GM08714 (cell line): ENCODE results near the gene KCNA5.

Experiments
- H3K4me3 ChIP-seq: fragments of 200-500 bp; sonication (Bioruptor generic); 2 replicates; pipeline ENCODE4 v1.5.1; 2014; ENCODE audit warnings: mild to moderate bottlenecking, low read length, inconsistent platforms
- ZNF274 ChIP-seq: IDR thresholded peaks from 2 replicates; pipeline ENCODE4 v1.6.1; 2012; ENCODE audit warnings: mild to moderate bottlenecking, low read depth, low read length

Gene KCNA5

DNA sequence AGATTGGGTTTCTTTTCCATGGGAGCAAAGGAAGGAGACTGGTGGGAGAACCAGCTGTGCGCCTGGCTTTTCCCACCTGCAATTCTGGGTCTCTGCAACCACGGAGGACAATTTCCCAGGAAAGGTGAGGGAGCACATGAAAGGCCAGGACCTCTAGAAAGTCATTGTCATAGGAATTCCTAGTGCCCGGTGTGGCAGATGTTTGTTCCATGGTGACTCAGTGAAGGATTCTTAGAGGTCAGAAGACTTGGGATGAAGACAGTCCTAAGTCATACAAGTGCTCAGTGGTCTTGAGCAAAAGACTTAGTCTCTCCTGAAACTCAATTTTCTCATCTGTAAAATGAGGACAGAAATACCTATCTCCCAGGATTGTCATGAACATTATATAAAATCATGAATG lies 51.3 kb downstream of the KCNA5 start:
- TF ChIP-seq ZNF274 = no peak
- H3K4me3 ChIP-seq = no peak overlapping the region
